Breast epithelium (tissue), 3 donors: ENCODE data around the gene PDLIM4.

Source experiments
- POLR2AphosphoS5 ChIP-seq, 3 donors: sonication (generic); formaldehyde crosslinking; IDR thresholded peaks; one replicate each; pipeline ENCODE4 v1.6.1; 2017; ENCODE audit warnings: antibody characterized with exemption in 3 of 3
- TF ChIP-seq, protein P1 (sequence below), 3 donors: fragments of 450-650 bp; IDR thresholded peaks; one replicate each; pipeline ENCODE4 v1.5.1; 2016 to 2017; ENCODE audit warnings: antibody characterized with exemption in 3 of 3, mild to moderate bottlenecking in 3 of 3, moderate library complexity in 3 of 3

DNA sequence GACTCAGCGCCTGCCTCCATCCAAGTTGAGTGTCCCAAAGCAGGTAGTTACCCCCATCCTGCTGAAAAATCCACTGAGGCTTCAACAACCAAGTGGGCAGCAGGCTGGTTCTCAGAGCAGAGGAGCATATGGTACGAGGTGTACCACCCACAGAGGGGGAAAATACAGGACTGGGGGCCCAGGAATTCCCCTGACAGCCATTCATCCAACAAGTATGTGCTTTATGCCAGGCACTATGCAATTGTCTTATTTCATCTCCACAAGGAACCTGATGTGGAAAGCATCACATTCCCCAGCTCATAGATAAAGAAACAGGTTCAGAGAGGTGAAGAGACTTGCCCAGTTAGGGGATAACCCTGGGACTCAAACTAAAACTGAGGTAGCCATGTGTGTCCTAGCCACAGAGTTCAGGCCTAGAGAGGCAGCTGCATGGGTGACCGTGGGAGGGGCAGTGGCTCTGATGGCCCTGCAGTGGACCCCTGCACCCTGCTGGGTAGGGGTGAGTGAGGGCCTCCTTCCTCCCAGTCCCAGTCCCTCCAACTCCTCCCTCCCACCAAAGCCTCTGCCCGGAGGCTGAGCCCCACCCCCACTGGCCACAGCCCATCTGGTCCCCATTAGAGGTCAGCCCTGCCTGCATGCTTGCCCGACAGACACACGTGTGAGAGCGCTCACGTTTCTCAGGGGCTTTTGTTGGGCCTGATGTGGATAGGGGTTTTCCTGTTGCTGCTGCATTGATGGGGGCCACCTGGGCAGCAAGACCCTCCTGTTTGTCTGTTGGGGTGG lies 11.5 kb downstream of the PDLIM4 start:
- TF ChIP-seq, protein P1, sequence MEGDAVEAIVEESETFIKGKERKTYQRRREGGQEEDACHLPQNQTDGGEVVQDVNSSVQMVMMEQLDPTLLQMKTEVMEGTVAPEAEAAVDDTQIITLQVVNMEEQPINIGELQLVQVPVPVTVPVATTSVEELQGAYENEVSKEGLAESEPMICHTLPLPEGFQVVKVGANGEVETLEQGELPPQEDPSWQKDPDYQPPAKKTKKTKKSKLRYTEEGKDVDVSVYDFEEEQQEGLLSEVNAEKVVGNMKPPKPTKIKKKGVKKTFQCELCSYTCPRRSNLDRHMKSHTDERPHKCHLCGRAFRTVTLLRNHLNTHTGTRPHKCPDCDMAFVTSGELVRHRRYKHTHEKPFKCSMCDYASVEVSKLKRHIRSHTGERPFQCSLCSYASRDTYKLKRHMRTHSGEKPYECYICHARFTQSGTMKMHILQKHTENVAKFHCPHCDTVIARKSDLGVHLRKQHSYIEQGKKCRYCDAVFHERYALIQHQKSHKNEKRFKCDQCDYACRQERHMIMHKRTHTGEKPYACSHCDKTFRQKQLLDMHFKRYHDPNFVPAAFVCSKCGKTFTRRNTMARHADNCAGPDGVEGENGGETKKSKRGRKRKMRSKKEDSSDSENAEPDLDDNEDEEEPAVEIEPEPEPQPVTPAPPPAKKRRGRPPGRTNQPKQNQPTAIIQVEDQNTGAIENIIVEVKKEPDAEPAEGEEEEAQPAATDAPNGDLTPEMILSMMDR (IDR thresholded peaks at IDR 0.05) = no peak
- TF ChIP-seq POLR2AphosphoS5 (IDR thresholded peaks at IDR 0.05) = no peak
